ENCODE data around the gene RAI14.

- no peak for TF ChIP-seq CTCF (conservative IDR thresholded peaks at IDR 0.05)
- no peak for TF ChIP-seq EZH2 (IDR thresholded peaks at IDR 0.05; ENCODE audit: low read depth)
These were observed 198.5 kb downstream of the RAI14 start for GRCh38 chr5:34854459-34855174.
